NCI-H460 (cell line): ENCODE measurements around the gene SPG21. TPM values are rescaled to one million over a fixed set of nuclear protein-coding genes. Genes with fewer than 3 reads are reported as not detected.

Experiments used
- total RNA-seq: library from RNA; depleted of rRNA; stranded (reverse); fragments of >200 nt; shearing (Covaris generic); gene quantifications from 2 replicates; pipeline ENCODE4 v1.2.3, GENCODE V29; 2014; rRNA removed

The SPG21 gene
- total RNA-seq, 1 experiment from 2014 or later: 80.0 TPM

Other genes with a start within 250 kb of the SPG21 start
- gene RBPMS2, start 214.3 kb downstream of the SPG21 start, total RNA-seq: 0.54 and 1.2 TPM in 2 replicates
- 9.8 and 11.5 TPM in 2 replicates for gene PIF1, start 164.3 kb downstream of the SPG21 start, total RNA-seq
- 2.9 and 3.5 TPM in 2 replicates for gene PLEKHO2, start 148.0 kb downstream of the SPG21 start, total RNA-seq
- 1.6 and 1.7 TPM in 2 replicates for gene ANKDD1A, start 78.0 kb downstream of the SPG21 start, total RNA-seq
- 22.7 and 24.4 TPM in 2 replicates for gene MTFMT, start 39.7 kb upstream of the SPG21 start, total RNA-seq
- 0.75 and 1.1 TPM in 2 replicates for gene SLC51B, start 55.5 kb upstream of the SPG21 start, total RNA-seq
- gene RASL12, start 78.1 kb upstream of the SPG21 start, total RNA-seq: 0.07 TPM in 1 of 2 replicates, not detected in the other
- gene KBTBD13, start 86.8 kb upstream of the SPG21 start, total RNA-seq: not detected in 2 replicates
- gene UBAP1L, start 125.3 kb upstream of the SPG21 start, total RNA-seq: 0.75 and 1.1 TPM in 2 replicates
- gene PDCD7, start 143.9 kb upstream of the SPG21 start, total RNA-seq: 18.6 and 20.1 TPM in 2 replicates
- gene CLPX, start 195.4 kb upstream of the SPG21 start, total RNA-seq: 42.0 and 55.4 TPM in 2 replicates
- gene CILP, start 221.6 kb upstream of the SPG21 start, total RNA-seq: not detected in 2 replicates